HFFc6 (cell line): Measurements from ENCODE around the gene PVALB. TPM values are rescaled to one million over a fixed set of nuclear protein-coding genes. Genes with fewer than 3 reads are reported as not detected.

Experiments used
- DNase-seq: peaks from one replicate; pipeline ENCODE4 v3.0.0-alpha.2; 2018
- H3K27ac Mint-ChIP-seq: 2 replicates; pipeline ENCODE4 v1.8.0; 2020; ENCODE audit warnings: mild to moderate bottlenecking, mixed read lengths
- H3K27me3 Mint-ChIP-seq: 2 replicates; pipeline ENCODE4 v1.8.0; 2021; ENCODE audit warnings: mild to moderate bottlenecking, moderate library complexity, mixed read lengths; ENCODE audit not compliant: insufficient read depth
- H3K36me3 Mint-ChIP-seq: 2 replicates; pipeline ENCODE4 v1.8.0; 2021; ENCODE audit warnings: low read depth, mixed read lengths
- H3K4me1 Mint-ChIP-seq: 2 replicates; pipeline ENCODE4 v1.8.0; 2020; ENCODE audit warnings: low read depth, mixed read lengths
- H3K4me3 Mint-ChIP-seq: 2 replicates; pipeline ENCODE4 v1.8.0; 2020; ENCODE audit warnings: mild to moderate bottlenecking, moderate library complexity, mixed read lengths
- H3K9me3 Mint-ChIP-seq: 2 replicates; pipeline ENCODE4 v1.8.0; 2020; ENCODE audit warnings: mild to moderate bottlenecking, mixed read lengths
- total RNA-seq, 6 experiments: library from RNA; stranded (reverse); fragmentation: NEBNext Ultra II Directional; extraction: Animal tissue kit (Norgen Biotek cat#: 25700); gene quantifications; 2 replicates in 1 of 6; 3 replicates in 5 of 6; pipeline ENCODE4 v1.2.3, GENCODE V29; 2021
- TF ChIP-seq, protein P1 (sequence below): fragments of 200-600 bp; sonication (generic); IDR thresholded peaks from 2 replicates; pipeline ENCODE4 v1.5.0; 2021; ENCODE audit warnings: antibody characterized with exemption, mild to moderate bottlenecking

The PVALB gene
- total RNA-seq, 6 experiments from 2014 or later, result not detected

DNA sequence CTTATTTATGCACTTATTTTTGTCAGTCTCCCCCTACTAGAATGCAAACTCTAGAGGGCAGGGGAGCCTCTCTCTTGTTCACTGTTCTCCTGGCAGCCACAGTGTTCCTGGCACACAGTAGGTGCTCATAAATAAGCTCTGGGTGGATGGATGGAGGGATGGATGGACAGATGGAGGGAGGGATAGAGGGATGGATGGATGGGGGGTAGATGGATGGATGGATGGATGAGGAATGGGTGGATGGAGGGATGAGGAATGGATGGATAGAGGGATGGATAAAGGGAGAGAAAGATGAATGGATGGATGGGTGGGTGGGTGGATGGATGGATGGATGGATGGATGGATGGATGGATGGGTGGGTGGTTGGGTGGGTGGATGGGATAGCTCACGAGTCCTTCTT lies 13.5 kb downstream of the PVALB start:
- peaks cover 64% of the 10 kb centered on the region for H3K27me3 Mint-ChIP-seq
- no peak overlapping the region for H3K27ac Mint-ChIP-seq

DNA sequence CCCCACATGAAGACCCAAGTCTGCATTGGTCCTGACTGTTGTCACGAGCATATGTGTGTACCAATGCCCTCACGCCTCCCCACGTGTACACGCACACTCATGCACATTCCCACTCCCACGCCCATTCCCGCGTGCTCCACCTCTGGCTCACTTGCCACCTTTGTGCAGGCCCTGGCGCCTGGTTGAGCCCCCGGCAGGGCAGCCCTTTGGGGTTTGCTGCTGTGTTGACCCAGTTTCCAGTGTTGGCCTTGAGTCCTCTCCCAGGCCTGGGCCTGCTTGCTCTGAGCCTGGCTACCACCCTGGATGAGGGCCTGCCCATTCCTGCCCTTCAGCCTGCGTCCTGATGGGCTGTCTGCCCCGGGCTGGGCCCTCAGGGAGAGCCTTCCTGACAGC lies 18.2 kb downstream of the PVALB start:
- no peaks in the 10 kb centered on the region for H3K4me1 Mint-ChIP-seq
- H3K4me3 Mint-ChIP-seq, result no peak overlapping the region
- peaks cover 60% of the 10 kb centered on the region for H3K27me3 Mint-ChIP-seq

More for the DNA sequence above, 13.5 kb downstream of the PVALB start:
- DNase-seq, result no peak
- no peaks in the 10 kb centered on the region for H3K9me3 Mint-ChIP-seq
- H3K4me1 Mint-ChIP-seq, result no peaks in the 10 kb centered on the region
- no peak overlapping the region for H3K4me3 Mint-ChIP-seq
- H3K36me3 Mint-ChIP-seq, result no peaks in the 10 kb centered on the region
- TF ChIP-seq, protein P1, sequence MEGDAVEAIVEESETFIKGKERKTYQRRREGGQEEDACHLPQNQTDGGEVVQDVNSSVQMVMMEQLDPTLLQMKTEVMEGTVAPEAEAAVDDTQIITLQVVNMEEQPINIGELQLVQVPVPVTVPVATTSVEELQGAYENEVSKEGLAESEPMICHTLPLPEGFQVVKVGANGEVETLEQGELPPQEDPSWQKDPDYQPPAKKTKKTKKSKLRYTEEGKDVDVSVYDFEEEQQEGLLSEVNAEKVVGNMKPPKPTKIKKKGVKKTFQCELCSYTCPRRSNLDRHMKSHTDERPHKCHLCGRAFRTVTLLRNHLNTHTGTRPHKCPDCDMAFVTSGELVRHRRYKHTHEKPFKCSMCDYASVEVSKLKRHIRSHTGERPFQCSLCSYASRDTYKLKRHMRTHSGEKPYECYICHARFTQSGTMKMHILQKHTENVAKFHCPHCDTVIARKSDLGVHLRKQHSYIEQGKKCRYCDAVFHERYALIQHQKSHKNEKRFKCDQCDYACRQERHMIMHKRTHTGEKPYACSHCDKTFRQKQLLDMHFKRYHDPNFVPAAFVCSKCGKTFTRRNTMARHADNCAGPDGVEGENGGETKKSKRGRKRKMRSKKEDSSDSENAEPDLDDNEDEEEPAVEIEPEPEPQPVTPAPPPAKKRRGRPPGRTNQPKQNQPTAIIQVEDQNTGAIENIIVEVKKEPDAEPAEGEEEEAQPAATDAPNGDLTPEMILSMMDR, result no peak

DNA sequence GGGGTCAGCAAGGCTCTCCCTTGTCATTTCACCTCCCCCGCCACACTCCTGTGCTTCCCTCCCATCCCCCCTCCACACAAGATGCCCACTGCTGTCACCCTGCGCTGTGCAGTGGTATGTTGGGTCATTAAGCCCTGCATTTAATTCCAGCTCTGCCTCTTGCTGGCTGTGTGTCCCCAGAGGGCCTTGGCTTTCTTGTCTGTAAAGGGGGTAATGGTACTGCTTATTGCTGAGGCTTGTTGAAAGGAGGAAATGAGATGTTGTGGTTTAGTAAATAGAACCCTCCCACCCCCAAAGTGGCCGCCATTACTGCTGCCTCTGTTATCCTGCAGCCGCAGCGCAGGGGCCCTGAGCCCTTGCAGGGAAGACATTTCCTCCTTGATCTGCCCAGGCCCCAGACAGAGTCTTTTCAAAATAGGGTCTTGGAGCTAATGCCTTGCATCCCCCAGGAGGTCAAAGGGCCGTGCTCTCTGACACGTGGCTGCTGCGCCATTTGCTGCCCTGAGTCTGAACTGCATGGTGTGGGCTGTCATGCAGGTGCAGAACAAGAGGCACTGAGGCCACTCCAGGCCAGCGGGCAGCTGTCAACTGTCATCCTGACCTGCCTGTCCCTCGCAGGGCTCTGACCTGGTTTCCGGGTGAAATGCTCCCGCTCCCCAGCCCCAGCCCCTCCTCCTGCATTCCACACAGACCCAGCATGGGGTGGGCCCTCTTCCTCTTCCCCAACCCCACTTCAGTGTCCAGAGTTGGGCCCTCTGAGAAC lies 18.7 kb downstream of the PVALB start:
- Mint-ChIP-seq H3K4me1 (no peaks in the 10 kb centered on the region), H3K9me3 (no peaks in the 10 kb centered on the region), H3K4me3 (no peak overlapping the region), H3K27ac (no peak overlapping the region), H3K27me3 (peaks cover 60% of the 10 kb centered on the region), H3K36me3 (no peaks in the 10 kb centered on the region)
- no peak for DNase-seq
- TF ChIP-seq, protein P1, result no peak

More for the DNA sequence above, 18.2 kb downstream of the PVALB start:
- Mint-ChIP-seq H3K9me3 (no peaks in the 10 kb centered on the region), H3K36me3 (no peaks in the 10 kb centered on the region), H3K27ac (no peak overlapping the region)
- TF ChIP-seq, protein P1, result no peak
- DNase-seq, result no peak

DNA sequence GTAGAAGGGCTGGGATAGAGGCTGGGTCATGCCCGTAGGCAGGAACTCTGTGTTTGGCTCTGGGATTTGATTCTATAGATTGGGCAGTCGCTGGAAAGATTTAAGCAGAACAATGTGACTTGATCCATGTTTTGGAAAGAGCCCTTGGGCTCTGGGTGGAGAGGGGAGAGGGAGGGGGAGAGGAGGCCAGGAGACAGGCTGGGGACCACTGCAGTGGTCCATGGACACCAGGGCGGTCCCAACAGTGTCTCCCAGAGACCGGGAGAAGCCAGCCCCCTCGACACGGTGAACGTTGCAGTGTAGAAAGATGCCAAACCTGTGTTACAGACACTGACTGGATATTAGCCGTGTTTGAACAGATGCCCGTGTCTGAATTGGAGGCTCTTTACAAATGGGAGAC lies 19.5 kb downstream of the PVALB start:
- Mint-ChIP-seq H3K27me3 (peaks cover 59% of the 10 kb centered on the region), H3K27ac (no peak overlapping the region), H3K36me3 (no peaks in the 10 kb centered on the region), H3K4me1 (no peaks in the 10 kb centered on the region), H3K9me3 (no peaks in the 10 kb centered on the region), H3K4me3 (no peak overlapping the region)
- no peak for DNase-seq
- TF ChIP-seq, protein P1, result no peak

DNA sequence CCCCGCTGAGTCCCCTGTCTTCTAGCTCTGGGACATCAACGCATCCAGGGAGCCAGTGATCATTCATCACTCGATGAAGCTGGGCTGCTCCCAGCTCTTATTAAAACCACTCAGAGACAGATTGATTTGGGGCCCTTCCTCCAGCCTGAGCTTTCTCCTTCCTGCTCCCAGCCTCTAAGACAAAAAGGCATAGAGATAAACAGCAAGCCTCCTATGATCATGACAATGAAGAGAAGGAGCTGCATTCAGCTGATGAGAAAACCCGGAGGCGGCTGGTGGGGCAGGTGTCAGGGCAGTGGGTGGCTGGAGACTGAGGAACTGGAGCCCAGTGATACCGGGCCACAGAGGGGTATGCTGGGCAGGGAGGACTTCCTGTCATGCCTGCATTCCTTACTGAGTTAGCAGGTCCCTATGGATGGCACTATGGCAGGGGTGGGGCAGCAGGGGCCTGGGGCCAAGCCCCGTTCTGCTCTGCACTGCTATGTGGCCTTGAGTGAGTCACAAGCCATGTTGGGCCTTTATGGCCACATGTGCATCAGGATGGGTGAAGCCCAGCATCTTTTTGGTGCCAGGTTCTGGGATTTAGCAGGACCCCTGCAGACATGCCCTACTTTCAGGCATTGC lies 20.2 kb downstream of the PVALB start:
- no peak overlapping the region for H3K4me3 Mint-ChIP-seq
- peaks cover 54% of the 10 kb centered on the region for H3K27me3 Mint-ChIP-seq
- no peak for DNase-seq
- no peaks in the 10 kb centered on the region for H3K9me3 Mint-ChIP-seq
- H3K27ac Mint-ChIP-seq, result no peak overlapping the region
- TF ChIP-seq, protein P1, result no peak
- H3K36me3 Mint-ChIP-seq, result no peaks in the 10 kb centered on the region
- H3K4me1 Mint-ChIP-seq, result no peaks in the 10 kb centered on the region
